Heart right ventricle (tissue), 16 donors: ENCODE results near the gene MACROH2A1. TPM values are rescaled to one million over a fixed set of nuclear protein-coding genes. Genes with fewer than 3 reads are reported as not detected.
A peak's percentile ranks its signal among the peaks of the same experiment; 100 is the strongest.

Source experiments
- ATAC-seq, 8 donors: fragments of 200-7000 bp; cut with Tn5 transposase; one replicate each; pipeline ENCODE4 v1.9.1; 2020; ENCODE audit warnings: mild to moderate bottlenecking in 8 of 8, moderate library complexity in 8 of 8, moderate number of reproducible peaks in 1 of 8
- DNase-seq, 2 donors: peaks; one replicate each; pipeline ENCODE4 v3.0.0-alpha.2; 2020
- H3K27ac ChIP-seq, 10 donors: fragments of 200-600 bp; sonication (generic) in 2 of 10; one replicate each; pipeline versions ENCODE4 v1.5.0 to v1.8.0; 2020 to 2022; ENCODE audit warnings: mild to moderate bottlenecking in 3 of 10
- H3K27me3 ChIP-seq, 7 donors: fragments of 200-600 bp; one replicate each; pipeline ENCODE4 v1.8.0; 2021 to 2022; ENCODE audit warnings: mild to moderate bottlenecking in 2 of 7
- H3K36me3 ChIP-seq, 9 donors: fragments of 200-600 bp; sonication (generic) in 1 of 9; one replicate each; pipeline versions ENCODE4 v1.5.0 to v1.8.0; 2020 to 2022; ENCODE audit warnings: mild to moderate bottlenecking in 2 of 9
- H3K4me1 ChIP-seq, 9 donors: fragments of 200-600 bp; sonication (generic) in 1 of 9; one replicate each; pipeline versions ENCODE4 v1.5.0 to v1.8.0; 2020 to 2022; ENCODE audit warnings: mild to moderate bottlenecking in 4 of 9
- H3K4me3 ChIP-seq, 10 donors: fragments of 200-600 bp; sonication (generic) in 2 of 10; one replicate each; pipeline versions ENCODE4 v1.5.0 to v1.8.0; 2020 to 2022; ENCODE audit warnings: mild to moderate bottlenecking in 7 of 10, moderate library complexity in 2 of 10
- H3K9me3 ChIP-seq, 11 donors: fragments of 200-600 bp in 10 of 11; sonication (generic) in 2 of 11; one replicate each; pipeline versions ENCODE4 v1.5.0 to v1.8.0; 2013 to 2022; ENCODE audit warnings: mild to moderate bottlenecking in 2 of 11, control low read depth in 1 of 11, moderate library complexity in 1 of 11
- CTCF ChIP-seq, 9 donors: fragments of 200-600 bp; sonication (generic) in 2 of 9; IDR thresholded peaks; one replicate each; pipeline versions ENCODE4 v1.5.0 to v1.8.0; 2021 to 2022; ENCODE audit warnings: antibody characterized with exemption in 9 of 9, mild to moderate bottlenecking in 5 of 9, moderate library complexity in 1 of 9
- WGBS, 2 donors: extraction: QIAGEN DNeasy Blood & Tissue Kit; methylation state at CpG; one replicate each; pipeline ENCODE4 v1.1.7; 2013; ENCODE audit warnings: inconsistent platforms in 1 of 2; 5-methylcytosine and 5-hydroxymethylcytosine counted together
- intact Hi-C, 10 donors: fragments of 100-400 bp; cut with DNase I; formaldehyde crosslinking; loops; one replicate each; pipeline versions ENCODE4 v1.11.1 to v1.14.2; 2022
- polyA plus RNA-seq, 2 donors: library from polyadenylated mRNA; stranded (reverse); fragments of 200-250 nt; gene quantifications; one replicate each; pipeline ENCODE4 v1.2.3, GENCODE V29; 2013
- total RNA-seq, 10 donors: library from RNA; stranded (reverse); fragmentation: NEBNext Ultra II Directional in 3 of 10; extraction: Animal tissue kit (Norgen Biotek cat#: 25700) in 3 of 10; gene quantifications; one replicate each; pipeline versions ENCODE4 v1.2.1 to v1.2.4, GENCODE V29; 2021 to 2023
- donor health status: Arrhythmogenic right ventricular cardiomyopathy.
- donor health status: ischemic (EF 13 %, LVEDD 7.1; RV severe dilation, severe dysfunction).
- donor health status: healthy with polysubstance abuse.
- donor health status: DM: no; HTN: yes; CAD: no.
- donor health status: DM: no; HTN: no; CAD: no.
- donor health status: ischemic (EF 25% LVEDD 6.9; RV normal size, moderate dysfunction).
- donor health status: ischemic (EF 25% LVEDD 5.7; RV mildly dilated, moderate dysfunction).
- donor health status: healthy.
- donor health status: DM: yes; HTN: yes; CAD: no.
- donor health status: Ischemic cardiomyopathy.
- donor health status: ischemic (EF 35%, LVEDD 5.7; RV mildly dilated, moderate dysfunction).
- donor health status: nonischemic (EF 11% LVEDD 7.7; RV severe dilation, severe dysfunction).
- donor health status: DM: yes; HTN: yes; CAD: no.
- donor health status: PGD.
- donor health status: ischemic (EF 29% LVEDD 5.4; RV normal size, mild dysfunction).
- donor health status: nonischemic (EF 23%, LVEDD 6.1; RV moderate dilation, normal function).

Gene MACROH2A1
- total and polyA plus RNA-seq, 12 donors = 80.0 to 152 (median 101) TPM

GRCh38 chr5:135444360-135444759 is 45.3 kb upstream of the MACROH2A1 start:
- no peaks in the 10 kb centered on the region for H3K9me3 ChIP-seq
- no peak for DNase-seq
- no peak for ATAC-seq

GRCh38 chr5:135443161-135443960 is 44.3 kb upstream of the MACROH2A1 start:
- H3K27ac ChIP-seq = no peak overlapping the region
- ATAC-seq (peak in 1 of 8 donors; percentile 23), DNase-seq (no peak)
- peaks cover 0 to 47% (median 4%) of the 10 kb centered on the region in 9 donors for H3K4me1 ChIP-seq
- no peak overlapping the region for H3K4me3 ChIP-seq
- TF ChIP-seq CTCF (IDR thresholded peaks at IDR 0.05) = no peak
- no peaks in the 10 kb centered on the region for H3K9me3 ChIP-seq
- no peaks in the 10 kb centered on the region for H3K27me3 ChIP-seq
- WGBS, 2 donors = 39 to 47% methylated on average over 6 of the region's 6 CpGs
- intact Hi-C loops = no loop called here
- H3K36me3 ChIP-seq = no peaks in the 10 kb centered on the region

More at GRCh38 chr5:135444360-135444759, 45.3 kb upstream of the MACROH2A1 start:
- Histone ChIP-seq H3K4me1 (peaks cover 0 to 37% (median 3%) of the 10 kb centered on the region in 9 donors), H3K4me3 (no peak overlapping the region), H3K27ac (no peak overlapping the region), H3K36me3 (no peaks in the 10 kb centered on the region), H3K27me3 (no peaks in the 10 kb centered on the region)
- WGBS, 2 donors = 90 to 93% methylated on average over 13 of the region's 13 CpGs
- intact Hi-C loops = no loop called here
- no peak for TF ChIP-seq CTCF (IDR thresholded peaks at IDR 0.05)

GRCh38 chr5:135442431-135443160 is 43.6 kb upstream of the MACROH2A1 start:
- DNase-seq = no peak

More at GRCh38 chr5:135442431-135443160, 43.6 kb upstream of the MACROH2A1 start:
- H3K4me1 ChIP-seq = peaks cover 0 to 55% (median 12%) of the 10 kb centered on the region in 9 donors
- no peaks in the 10 kb centered on the region for H3K9me3 ChIP-seq
- H3K27me3 ChIP-seq = no peaks in the 10 kb centered on the region
- H3K27ac ChIP-seq = no peak overlapping the region
- no peaks in the 10 kb centered on the region for H3K36me3 ChIP-seq
- intact Hi-C loops = no loop called here
- no peak for ATAC-seq
- 77 to 81% methylated on average over 8 of the region's 8 CpGs for WGBS, 2 donors
- H3K4me3 ChIP-seq = no peak overlapping the region
- no peak for TF ChIP-seq CTCF (IDR thresholded peaks at IDR 0.05)
